Measurements from ENCODE around the gene IL4I1.

DNA sequence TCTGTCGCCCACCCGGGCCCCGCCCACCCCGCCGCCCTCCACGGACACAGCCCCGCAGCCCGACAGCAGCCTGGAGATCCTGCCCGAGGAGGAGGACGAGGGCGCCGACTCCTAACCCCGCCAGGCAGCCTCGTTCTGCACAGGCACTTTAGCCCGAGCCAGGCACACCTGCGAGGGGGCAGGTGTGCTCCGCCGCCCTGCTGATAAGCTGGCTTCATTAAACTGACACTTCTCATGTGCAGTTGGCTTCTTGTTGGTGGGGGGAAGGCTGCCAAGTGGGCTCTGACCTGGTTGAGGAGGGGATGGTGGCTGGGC lies 8.2 kb downstream of the IL4I1 start:
- TF ChIP-seq ZFX (IDR thresholded peaks at IDR 0.05; ENCODE audit: borderline replicate concordance) = no peak
- TF ChIP-seq, protein P1, sequence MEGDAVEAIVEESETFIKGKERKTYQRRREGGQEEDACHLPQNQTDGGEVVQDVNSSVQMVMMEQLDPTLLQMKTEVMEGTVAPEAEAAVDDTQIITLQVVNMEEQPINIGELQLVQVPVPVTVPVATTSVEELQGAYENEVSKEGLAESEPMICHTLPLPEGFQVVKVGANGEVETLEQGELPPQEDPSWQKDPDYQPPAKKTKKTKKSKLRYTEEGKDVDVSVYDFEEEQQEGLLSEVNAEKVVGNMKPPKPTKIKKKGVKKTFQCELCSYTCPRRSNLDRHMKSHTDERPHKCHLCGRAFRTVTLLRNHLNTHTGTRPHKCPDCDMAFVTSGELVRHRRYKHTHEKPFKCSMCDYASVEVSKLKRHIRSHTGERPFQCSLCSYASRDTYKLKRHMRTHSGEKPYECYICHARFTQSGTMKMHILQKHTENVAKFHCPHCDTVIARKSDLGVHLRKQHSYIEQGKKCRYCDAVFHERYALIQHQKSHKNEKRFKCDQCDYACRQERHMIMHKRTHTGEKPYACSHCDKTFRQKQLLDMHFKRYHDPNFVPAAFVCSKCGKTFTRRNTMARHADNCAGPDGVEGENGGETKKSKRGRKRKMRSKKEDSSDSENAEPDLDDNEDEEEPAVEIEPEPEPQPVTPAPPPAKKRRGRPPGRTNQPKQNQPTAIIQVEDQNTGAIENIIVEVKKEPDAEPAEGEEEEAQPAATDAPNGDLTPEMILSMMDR (IDR thresholded peaks at IDR 0.05) = no peak

Measured in 22Rv1 (cell line).